BJ (cell line): ENCODE data around the gene TGFA. TPM values are rescaled to one million over a fixed set of nuclear protein-coding genes. Genes with fewer than 3 reads are reported as not detected.

Experiments used
- CTCF ChIA-PET: fragments of 350-600 bp; formaldehyde crosslinking; extraction: SDS; loops from one replicate; lab custom pipeline; 2021; ENCODE audit warnings: antibody characterized with exemption, inconsistent platforms; lab: Yijun Ruan, JAX
- POLR2A ChIA-PET: fragments of 300-600 bp; sonication (Branson Sonifier 250); formaldehyde crosslinking; extraction: SDS; loops from one replicate; lab custom pipeline; 2021; ENCODE audit warnings: antibody characterized with exemption; lab: Charles Lee
- DNase-seq: peaks from one replicate; pipeline ENCODE4 v3.0.0-alpha.2; 2011; ENCODE audit warnings: low read depth
- H3K27me3 ChIP-seq: 2 replicates; pipeline ENCODE4 v1.6.0; 2011; ENCODE audit warnings: low read length; ENCODE audit not compliant: control insufficient read depth, insufficient read depth
- H3K36me3 ChIP-seq: 2 replicates; pipeline ENCODE4 v1.5.1; 2011; ENCODE audit warnings: low read length; ENCODE audit not compliant: control insufficient read depth, insufficient read depth
- H3K4me3 ChIP-seq: 2 replicates; pipeline ENCODE4 v1.5.1; 2011; ENCODE audit warnings: low read depth, mild to moderate bottlenecking, control low read depth, low read length
- CTCF ChIP-seq: IDR thresholded peaks from 2 replicates; pipeline ENCODE4 v1.5.1; 2011; ENCODE audit warnings: low read depth, mild to moderate bottlenecking, control low read depth, inconsistent platforms, low read length, moderate library complexity; ENCODE audit not compliant: insufficient read depth
- polyA plus RNA-seq: library from polyadenylated mRNA; depleted of rRNA; stranded (reverse); fragments of >200 nt; gene quantifications from 2 replicates; pipeline ENCODE4 v1.2.3, GENCODE V29; 2011

Gene TGFA
- polyA plus RNA-seq, 1 experiment, result 0.13 TPM

- POLR2A ChIA-PET, result no interaction called here
These were observed 15.9 kb upstream of the TGFA start for GRCh38 chr2:70569559-70569958.

GRCh38 chr2:70566906-70567305 lies 13.3 kb upstream of the TGFA start:
- no peaks in the 10 kb centered on the region for H3K36me3 ChIP-seq
- TF ChIP-seq CTCF, result no peak
- DNase-seq, result no peak
- CTCF ChIA-PET, result interaction anchor here (0.9 to 1.3 kb wide), 2 partner anchors 9 to 53 kb away, joined by 3 read pairs; no protein-coding TSS in a partner anchor
- no peak overlapping the region for H3K4me3 ChIP-seq
- no peaks in the 10 kb centered on the region for H3K27me3 ChIP-seq
- POLR2A ChIA-PET, result no interaction called here

More at GRCh38 chr2:70569559-70569958, 15.9 kb upstream of the TGFA start:
- H3K36me3 ChIP-seq, result no peaks in the 10 kb centered on the region
- CTCF ChIA-PET, result interaction anchor here (1.2 to 1.6 kb wide), 3 partner anchors 13 to 229 kb away, joined by 3 to 5 read pairs (median 3); no protein-coding TSS in a partner anchor
- TF ChIP-seq CTCF, result no peak
- no peak overlapping the region for H3K4me3 ChIP-seq
- no peaks in the 10 kb centered on the region for H3K27me3 ChIP-seq
- DNase-seq, result no peak

- CTCF ChIA-PET, result interaction anchor here (0.9 to 1.3 kb wide), 2 partner anchors 8 to 53 kb away, joined by 3 read pairs; no protein-coding TSS in a partner anchor
- Histone ChIP-seq H3K4me3 (no peak overlapping the region), H3K36me3 (no peaks in the 10 kb centered on the region), H3K27me3 (no peaks in the 10 kb centered on the region)
- no peak for TF ChIP-seq CTCF
- POLR2A ChIA-PET, result no interaction called here
- no peak for DNase-seq
These were observed 12.8 kb upstream of the TGFA start for GRCh38 chr2:70566464-70566863.

GRCh38 chr2:70565039-70565731 lies 11.6 kb upstream of the TGFA start:
- POLR2A ChIA-PET, result no interaction called here
- no peak for TF ChIP-seq CTCF
- DNase-seq, result no peak
- H3K4me3 ChIP-seq, result no peak overlapping the region
- CTCF ChIA-PET, result interaction anchor here (0.7 to 1.2 kb wide), 3 partner anchors 9 to 11 kb away, joined by 3 read pairs; no protein-coding TSS in a partner anchor
- no peaks in the 10 kb centered on the region for H3K36me3 ChIP-seq
- no peaks in the 10 kb centered on the region for H3K27me3 ChIP-seq

- no peaks in the 10 kb centered on the region for H3K27me3 ChIP-seq
- no peak for TF ChIP-seq CTCF
- DNase-seq, result no peak
- POLR2A ChIA-PET, result no interaction called here
- CTCF ChIA-PET, result no interaction called here
- no peak overlapping the region for H3K4me3 ChIP-seq
- no peaks in the 10 kb centered on the region for H3K36me3 ChIP-seq
These were observed 8.3 kb upstream of the TGFA start for GRCh38 chr2:70561893-70562292.
